Measurements from ENCODE around the gene ANKS6.

ANKS6 gene

GRCh38 chr9:98796364-98797101 is at the start of gene ANKS6:
TSS of gene ANKS6 (minus strand) at chr9:98796555. CDS start at chr9:98796491, 64 bp downstream.
- DNase-seq = peak; percentile 76 to 89

- no peak for DNase-seq
Observed at GRCh38 chr9:98846081-98846480, 49.7 kb upstream of the ANKS6 start.

GRCh38 chr9:98842510-98842909 is 46.2 kb upstream of the ANKS6 start:
- DNase-seq = no peak

GRCh38 chr9:98839724-98840123 is 43.4 kb upstream of the ANKS6 start:
- no peak for DNase-seq

GRCh38 chr9:98838868-98839565 is 42.7 kb upstream of the ANKS6 start:
- DNase-seq = no peak

DNA sequence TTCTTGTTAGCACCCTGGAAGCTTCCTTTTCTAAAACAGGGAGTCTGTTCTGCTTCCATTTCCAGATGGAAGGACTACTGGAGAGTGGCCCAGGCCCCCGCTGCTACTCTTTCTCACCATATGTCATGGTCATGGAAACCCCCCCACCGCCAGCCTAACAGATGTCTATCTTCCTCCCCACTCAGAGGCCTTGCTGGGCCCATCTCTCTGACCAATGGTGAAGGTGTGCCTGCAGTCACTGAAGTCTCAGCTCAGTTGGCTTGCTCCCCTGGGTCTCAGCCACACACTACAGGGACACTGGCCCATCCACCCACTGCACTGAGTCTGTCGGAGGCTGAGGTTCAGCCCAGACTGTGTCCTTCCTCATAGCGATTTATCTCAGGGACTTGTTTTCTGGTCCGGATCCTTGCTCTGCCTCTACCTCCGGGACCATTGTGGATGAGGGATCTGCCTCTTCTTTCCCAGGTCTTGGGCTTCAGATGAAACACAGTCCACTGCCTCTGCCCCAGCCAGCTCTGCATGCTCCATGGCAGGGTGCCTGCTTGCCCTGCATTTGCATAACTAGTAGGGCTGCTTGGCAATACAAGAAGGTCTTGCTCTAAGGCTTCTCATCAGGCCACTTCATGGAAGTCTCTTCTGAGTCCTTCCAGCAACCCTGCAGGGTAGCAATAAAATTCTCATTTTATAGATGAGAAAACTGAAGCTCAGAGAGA is 42.0 kb upstream of the ANKS6 start:
- no peak for DNase-seq

DNA sequence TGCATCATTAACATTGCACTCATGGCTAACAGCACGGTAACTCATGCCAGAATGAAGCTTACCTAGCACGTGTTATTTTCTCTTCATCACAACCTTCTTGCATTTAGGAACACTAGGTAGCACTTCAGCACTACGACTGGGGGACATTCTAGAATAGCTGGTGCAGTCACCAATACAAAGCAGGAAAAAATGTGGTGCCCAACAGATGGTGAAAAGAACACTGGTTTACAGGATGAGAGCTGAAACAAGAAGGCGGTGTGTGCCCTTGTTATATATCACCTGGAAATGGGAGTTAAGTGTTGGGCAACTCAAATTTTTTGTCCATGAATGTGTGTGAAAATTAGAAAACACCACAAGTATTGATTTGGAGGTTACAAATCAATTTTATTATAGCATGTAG is 41.2 kb upstream of the ANKS6 start:
- no peak for DNase-seq

DNA sequence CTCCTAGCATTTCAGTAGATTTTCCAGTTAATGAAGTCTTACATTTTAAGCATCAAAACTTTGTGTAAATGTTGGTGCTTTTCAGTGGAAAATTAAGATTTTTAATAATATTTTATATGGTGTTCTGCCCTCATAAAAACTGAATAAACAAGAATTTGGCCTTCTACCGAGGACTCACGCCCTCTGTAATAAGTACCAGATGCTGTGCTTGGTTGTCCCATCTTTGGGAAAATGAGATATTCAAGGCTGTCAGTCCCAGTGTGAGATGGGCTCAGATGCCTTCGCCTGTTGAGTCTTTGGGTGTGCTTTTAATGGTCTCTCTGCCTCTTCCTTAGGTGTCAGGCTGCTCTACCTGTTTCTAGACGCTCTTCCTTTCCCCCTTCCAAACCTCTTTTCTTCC is 39.9 kb upstream of the ANKS6 start:
- DNase-seq = no peak

DNA sequence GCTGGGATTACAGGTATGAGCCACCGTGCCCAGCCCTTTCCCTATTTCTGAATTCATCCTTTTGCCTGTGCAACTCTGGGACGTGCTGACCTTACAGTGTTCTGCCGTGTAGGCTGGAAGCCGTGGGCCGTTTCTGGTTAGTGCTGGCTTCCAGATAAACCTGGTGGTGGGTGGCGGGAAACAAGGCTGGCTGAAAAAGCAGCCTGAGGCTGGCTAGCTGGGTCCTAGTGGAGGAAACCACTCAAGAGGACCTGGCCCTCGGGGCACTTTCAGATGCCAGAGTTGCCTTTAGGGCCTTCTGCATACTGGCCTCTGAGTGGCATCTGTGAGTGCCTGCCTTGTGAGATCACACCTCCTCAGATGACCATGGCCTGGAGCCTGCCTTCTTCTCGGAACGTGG is 38.0 kb upstream of the ANKS6 start:
- DNase-seq = no peak

GRCh38 chr9:98833090-98833956 is 37.0 kb upstream of the ANKS6 start:
- DNase-seq = no peak

DNA sequence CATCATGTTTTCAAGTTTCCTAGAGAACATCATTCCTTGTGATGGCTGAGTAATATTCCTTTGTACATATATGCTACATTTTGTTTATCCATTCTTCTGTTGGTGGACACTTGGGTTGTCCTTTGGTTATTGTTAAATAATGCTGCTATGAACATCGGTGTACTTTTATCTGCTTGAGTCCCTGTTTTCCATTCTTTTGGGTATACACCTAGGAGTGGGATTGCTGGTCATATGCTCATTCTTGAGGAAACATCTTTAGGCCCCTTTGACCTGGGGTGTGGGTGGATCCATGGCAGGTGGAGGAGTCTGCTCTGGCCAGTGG is 36.4 kb upstream of the ANKS6 start:
- DNase-seq = no peak

DNA sequence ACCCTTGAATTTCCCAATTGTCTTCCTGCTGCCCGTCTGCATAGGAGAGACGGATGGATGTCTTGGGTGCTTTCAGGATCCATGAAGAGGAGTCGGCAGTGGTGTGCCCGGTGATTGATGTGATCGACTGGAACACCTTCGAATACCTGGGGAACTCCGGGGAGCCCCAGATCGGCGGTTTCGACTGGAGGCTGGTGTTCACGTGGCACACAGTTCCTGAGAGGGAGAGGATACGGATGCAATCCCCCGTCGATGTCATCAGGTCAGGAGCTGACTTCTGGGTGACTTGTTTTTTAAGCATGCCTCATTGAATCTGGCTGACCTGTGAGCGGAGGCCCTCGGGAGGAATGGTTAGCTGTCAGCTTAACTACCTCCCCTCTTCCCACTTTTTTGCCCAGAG is 35.3 kb upstream of the ANKS6 start:
- DNase-seq = no peak

DNA sequence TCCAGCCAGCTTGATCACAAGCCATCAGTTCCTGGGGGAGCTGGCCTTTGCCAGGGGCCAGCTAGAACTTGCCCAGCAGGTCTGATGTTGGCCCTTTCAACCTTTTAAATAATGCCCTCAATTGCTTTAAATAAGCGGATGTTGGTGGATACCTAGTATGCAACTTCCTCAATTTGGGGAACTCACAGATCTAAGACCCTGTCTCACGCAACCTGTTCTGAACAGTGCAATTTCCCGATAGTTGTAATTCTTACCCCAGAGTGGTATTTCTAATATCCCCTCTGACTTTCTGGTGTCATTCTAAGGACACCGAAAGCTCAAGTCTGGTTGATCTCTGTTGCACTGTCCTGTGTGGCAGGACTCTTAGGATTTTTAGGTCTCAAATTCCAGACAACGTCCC is 34.2 kb upstream of the ANKS6 start:
- no peak for DNase-seq

DNA sequence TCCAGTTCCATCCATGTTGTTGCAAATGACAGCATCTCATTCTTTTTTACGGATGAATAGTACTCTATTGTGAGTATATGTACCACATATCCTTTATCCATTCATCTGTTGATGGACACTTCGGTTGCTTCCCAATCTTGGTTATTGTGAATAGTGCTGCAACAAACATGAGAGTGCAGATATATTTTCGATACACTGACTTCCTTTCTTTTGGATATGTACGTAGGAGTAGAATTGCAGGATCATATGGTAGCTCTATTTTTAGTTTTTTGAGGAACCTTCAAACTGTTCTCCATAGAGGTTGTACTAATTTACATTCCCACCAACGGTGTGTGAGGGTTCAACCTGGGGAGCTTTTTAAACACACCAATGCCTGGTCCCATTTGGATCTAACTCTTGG is 33.4 kb upstream of the ANKS6 start:
- no peak for DNase-seq

DNA sequence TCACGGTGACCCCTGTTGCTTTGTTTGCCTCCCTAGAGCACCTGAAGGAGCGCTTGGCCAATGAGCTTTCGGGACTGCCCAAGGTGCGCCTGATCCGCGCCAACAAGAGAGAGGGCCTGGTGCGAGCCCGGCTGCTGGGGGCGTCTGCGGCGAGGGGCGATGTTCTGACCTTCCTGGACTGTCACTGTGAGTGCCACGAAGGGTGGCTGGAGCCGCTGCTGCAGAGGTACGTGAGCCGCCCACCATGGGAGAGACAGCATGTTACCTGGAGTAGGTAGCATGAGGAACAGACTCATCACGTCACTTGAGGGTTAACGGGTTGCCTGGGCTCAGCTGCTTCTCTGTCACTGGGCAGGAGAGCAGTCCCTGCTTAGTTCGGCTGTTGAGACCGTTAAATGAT is 30.4 kb upstream of the ANKS6 start:
- DNase-seq = no peak

DNA sequence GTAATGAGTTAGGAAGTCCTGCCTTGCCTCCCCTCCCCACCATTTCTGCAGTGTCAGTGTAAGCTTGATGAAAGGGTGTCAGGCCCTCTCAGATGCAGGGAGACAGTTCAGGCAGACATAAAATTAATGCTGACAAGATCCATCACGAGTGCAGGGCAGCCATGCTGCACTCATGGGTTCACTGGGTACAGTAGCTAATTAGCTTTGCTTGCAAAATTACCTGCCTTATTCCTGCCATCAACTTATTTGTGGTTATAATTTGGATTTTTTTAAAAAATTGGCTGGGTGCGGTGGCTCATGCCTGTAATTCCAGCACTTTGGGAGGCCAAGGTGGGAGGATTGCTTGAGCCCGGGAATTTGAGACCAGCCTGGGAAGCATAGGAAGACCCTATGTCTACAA is 29.1 kb upstream of the ANKS6 start:
- DNase-seq = no peak

DNA sequence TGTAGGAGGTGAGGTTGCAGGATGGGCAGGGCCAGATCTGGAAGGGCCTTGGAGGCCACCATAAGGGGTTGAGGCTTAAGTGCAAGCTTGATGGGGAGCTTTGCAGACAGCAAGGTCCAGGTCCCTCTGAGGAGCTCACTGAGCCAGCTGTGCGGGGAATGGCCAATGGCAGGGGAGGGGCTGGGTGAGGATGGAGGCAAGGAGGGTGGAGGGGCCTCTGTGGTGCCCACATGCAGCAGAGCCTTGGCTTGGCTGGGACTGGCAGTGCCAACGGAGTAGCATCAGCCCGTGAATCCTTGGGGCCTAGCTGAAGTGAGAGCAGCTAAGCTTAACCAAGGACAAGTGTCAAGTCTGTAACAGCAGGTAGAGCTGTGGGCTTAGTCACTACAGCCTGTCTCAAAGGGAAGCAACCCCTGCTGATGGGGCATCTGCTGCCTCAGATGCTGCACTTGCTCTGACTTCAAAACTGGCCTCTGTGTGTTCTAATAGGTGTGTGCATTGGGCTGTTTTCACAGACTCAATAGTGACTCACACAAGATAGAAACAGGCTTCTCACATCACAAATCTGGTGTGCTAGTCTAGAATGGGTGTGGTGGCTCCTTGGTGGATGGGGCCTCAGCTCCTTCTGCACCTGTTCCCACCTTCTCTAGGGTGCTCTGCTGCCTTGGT is 27.4 kb upstream of the ANKS6 start:
- DNase-seq = no peak

DNA sequence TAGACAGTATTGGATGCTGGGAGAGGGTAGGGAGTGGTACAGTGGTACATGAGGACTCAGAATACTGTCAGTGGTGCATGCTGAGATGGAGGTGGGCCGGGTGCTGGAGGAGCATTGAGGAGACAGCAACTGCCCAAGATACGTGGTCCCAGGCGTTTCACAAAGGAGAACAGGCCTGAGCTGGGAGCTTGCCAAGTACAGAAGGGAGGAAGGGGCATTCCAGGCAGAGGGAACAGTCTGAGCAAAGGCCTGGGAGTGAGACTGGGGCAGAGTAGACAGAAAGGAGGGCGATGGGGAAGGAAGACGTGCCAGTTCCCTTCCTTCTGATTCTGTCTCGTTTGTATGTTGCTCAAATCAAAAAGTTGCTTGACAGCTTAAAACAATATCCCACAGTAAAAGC is 26.3 kb upstream of the ANKS6 start:
- DNase-seq = no peak

GRCh38 chr9:98821831-98822230 is 25.5 kb upstream of the ANKS6 start:
- DNase-seq = no peak

DNA sequence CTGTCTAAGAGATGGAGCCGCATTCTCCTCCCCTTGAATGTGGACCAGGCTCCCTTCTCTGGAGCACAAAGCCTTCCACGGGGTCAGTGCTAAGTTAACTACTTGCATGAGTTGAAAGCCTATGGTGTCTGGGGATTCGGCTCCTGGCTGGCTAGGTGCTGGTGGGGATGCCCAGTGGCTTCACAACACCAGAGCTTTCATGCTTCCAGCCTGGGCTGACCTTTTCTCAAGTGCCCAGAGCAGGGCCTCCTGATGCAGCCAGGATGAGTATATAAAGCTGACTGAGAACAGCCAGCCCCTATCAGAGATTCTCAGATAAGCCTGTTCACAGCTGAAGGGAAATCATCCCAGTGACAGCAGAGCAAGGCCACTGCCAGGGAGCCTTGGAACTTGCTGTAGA is 22.9 kb upstream of the ANKS6 start:
- no peak for DNase-seq

DNA sequence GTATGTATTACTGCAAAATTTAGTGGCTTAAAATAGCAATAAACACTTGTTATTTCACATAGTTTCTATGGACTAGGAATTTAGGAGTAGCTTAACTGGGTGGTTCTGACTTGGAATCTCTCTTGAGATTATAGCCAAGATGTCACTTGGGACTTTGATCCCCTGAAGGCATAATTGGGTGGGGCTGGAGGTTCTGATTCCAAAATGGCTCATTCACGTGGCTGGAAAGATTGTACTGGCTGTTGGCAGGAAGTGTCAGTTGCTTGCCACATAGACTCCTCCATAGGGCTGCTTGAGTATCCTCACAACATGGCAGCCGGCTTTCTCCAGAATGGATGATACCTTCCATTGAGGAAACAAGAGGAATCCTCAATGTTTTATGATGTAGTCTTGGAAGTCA is 22.4 kb upstream of the ANKS6 start:
- DNase-seq = no peak

DNA sequence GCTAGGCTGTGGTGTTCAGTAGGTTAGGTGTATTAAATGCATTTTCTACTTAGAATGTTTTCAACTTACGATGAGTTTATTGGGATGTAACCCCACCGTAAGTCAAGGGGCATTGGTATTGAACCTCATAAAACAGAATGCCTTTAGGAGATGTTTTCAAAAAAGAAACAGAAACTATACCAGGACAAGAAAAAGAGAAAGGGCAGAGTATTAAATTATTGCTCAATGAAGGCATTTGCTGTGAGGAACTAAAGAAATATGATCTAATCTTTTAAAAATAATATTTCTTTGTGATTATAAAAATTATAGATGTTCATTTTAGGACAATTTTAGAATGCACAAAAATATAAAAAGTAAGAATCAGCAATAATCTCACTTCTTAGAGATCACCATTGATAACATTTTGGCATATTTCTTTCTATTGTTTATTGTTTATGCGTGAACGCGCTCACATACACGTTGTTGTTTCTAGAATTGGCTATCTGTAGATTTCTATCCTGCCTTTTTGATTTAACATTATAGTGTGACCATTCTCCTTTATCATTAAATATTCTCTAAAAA is 19.1 kb upstream of the ANKS6 start:
- DNase-seq = no peak
